Activated naive CD8-positive, alpha-beta T cell (primary cell): ENCODE results near the gene ZNF432.
A peak's percentile ranks its signal among the peaks of the same experiment; 100 is the strongest.
"Not testable (repeated sequence)": the region's sequence is repeated elsewhere in the genome, so short reads cannot be mapped to it uniquely, and the experiment has no call there.

Experiments used
- H3K27ac Mint-ChIP-seq: one replicate; pipeline ENCODE4 v1.8.0; 2021; ENCODE audit warnings: mixed read lengths
- H3K27me3 Mint-ChIP-seq: one replicate; pipeline ENCODE4 v1.8.0; 2021; ENCODE audit warnings: mixed read lengths
- H3K36me3 Mint-ChIP-seq: one replicate; pipeline ENCODE4 v1.8.0; 2021; ENCODE audit warnings: mixed read lengths
- H3K4me1 Mint-ChIP-seq: one replicate; pipeline ENCODE4 v1.8.0; 2021; ENCODE audit warnings: low read depth, mixed read lengths
- H3K4me3 Mint-ChIP-seq: one replicate; pipeline ENCODE4 v1.8.0; 2021; ENCODE audit warnings: mild to moderate bottlenecking, mixed read lengths
- H3K9me3 Mint-ChIP-seq: one replicate; pipeline ENCODE4 v1.8.0; 2021; ENCODE audit warnings: low read depth, mixed read lengths

Gene ZNF432

DNA sequence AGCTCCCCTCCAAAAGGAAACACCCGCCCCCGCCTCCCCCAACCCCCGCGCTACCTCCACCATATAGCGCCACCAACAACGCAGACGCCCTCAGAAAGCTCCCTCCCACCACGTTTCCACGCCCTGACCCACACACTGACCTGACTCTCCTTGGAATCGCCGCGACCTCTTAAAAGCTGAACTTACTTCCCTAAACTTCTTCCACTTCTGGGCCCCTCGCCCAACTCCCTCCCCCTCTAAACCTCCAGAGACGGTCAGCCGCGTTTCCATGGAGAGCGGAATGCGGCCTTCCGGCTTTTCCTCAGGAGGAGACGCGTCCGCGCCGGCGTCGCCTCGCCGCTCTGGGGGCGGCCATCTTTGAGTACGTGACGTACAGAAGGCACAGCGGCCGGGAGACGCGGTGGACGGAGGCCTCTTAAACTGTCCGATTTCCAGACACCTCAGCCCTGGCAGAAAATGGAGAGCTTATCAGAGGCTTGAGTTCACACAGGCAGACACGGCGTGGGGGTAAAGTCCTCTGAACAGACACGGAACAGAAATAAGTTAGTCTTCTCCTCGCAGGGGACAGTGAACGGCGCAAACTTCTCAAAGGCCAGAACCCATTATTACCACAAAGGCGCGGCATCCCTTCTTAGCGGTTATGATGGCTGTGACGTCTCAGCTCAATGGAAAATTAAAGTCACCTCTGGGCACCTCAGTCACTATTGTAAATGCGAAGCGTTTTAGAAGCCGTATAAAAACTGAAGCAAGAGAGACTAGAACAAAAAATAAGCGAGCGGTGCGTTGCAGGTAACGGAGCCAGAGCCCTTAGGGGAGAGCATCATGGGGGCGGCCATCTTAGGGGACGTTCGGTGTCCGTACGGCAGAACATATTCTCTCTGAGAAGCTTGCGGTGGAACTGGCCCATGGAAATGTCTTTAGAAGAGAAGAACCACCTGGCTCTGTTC lies at the start of gene ZNF432:
Gene ZNF432 (minus strand): TSS at position 284 of the 947 bp plus-strand sequence. CDS start 1,970 bp downstream, outside the sequence.
- Mint-ChIP-seq H3K36me3 (peaks cover 44% of the 10 kb centered on the region), H3K9me3 (peaks cover 12% of the 10 kb centered on the region), H3K27me3 (no peaks in the 10 kb centered on the region), H3K4me1 (peaks cover 25% of the 10 kb centered on the region), H3K27ac (peak within 1 kb of the TSS; percentile 99), H3K4me3 (peak within 1 kb of the TSS; percentile 98)

GRCh38 chr19:52096416-52096815 lies 47.8 kb upstream of the ZNF432 start:
- H3K4me1 Mint-ChIP-seq, result peaks cover 26% of the 10 kb centered on the region
- H3K4me3 Mint-ChIP-seq, result peak overlapping the region; percentile 98
- H3K27ac Mint-ChIP-seq, H3K9me3 Mint-ChIP-seq, H3K27me3 Mint-ChIP-seq: not testable (repeated sequence)
- peaks cover 27% of the 10 kb centered on the region for H3K36me3 Mint-ChIP-seq

DNA sequence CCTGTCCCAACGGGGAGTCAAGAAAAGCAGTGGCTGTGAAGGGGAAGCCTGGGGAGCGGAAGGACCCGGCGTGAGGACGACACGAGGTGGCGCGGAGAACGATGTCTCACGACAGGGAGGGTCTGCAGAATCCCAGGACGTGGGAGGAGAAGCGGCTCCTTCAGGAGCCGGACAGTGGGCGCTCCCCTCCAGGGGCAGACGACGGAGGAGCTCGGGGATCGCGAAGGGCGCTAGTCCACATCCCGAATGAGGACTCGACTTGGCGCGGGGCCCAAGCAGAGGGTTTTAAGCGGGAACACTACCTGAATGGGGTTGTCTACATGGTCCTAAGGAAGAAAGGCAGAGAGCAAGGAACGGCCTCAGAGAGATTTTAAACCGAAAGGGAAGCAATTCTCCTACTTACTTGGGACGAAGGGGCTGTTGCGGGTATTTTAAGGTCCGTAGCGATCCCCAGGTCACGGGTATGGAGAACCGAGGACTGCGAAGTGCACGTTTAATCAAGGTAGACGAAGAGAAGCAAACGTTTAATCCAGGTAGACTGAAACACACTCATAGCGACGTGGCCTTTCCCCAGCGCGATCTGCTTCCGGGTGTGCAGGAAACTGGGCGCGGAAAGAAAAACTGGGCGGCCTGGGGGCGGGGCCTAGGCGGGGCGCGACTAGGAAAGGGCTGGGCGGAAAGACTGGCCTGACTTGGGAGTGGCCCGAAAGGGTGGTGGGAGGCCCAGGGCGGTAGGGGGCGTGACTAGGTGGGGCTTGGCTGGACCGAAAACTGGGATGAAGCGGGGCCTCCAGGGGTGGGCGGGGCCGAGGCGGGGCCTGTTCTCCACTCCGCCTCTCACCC lies 46.8 kb upstream of the ZNF432 start, which contains the start of gene ZNF841:
Gene ZNF841 (minus strand): TSS at position 594 of the 843 bp plus-strand sequence. CDS start 10,964 bp downstream, outside the sequence.
- peak within 1 kb of the TSS; percentile 98 for H3K4me3 Mint-ChIP-seq
- H3K27ac Mint-ChIP-seq, result peak within 1 kb of the TSS; percentile 98
- H3K27me3 Mint-ChIP-seq, result no peaks in the 10 kb centered on the region
- peaks cover 4% of the 10 kb centered on the region for H3K9me3 Mint-ChIP-seq
- H3K36me3 Mint-ChIP-seq, result peaks cover 37% of the 10 kb centered on the region
- H3K4me1 Mint-ChIP-seq, result peaks cover 33% of the 10 kb centered on the region

DNA sequence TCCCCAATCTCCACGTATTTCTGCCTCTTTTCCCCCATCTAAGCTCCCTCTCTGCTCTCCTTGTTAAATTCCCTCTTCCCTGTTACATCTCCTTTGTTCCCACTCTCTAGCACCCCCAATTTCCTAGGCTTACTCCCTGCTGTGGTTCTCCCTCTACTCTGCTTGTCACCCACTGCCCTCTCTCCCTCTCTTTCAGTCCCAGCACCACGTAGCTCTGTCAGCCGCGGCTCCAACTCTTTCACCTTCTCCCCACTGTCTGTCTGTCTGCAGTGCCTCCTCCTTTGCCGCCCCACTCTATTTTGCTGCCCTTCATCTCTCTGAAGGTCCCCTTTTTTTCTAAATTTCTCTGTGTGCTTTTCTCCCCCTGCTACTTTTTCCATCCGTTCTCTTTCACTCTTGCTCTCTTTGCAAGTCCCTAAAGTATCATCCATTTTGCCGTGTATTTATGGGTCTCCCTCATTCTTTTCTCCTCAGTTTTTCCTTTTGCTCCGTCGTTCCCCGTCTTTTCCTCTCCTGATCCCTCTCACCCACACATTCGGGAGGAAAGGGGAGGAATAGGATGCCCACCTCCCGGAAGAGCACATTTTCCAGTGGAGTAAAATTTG lies 46.0 kb upstream of the ZNF432 start:
- H3K4me3 Mint-ChIP-seq, result peak overlapping the region; percentile 98
- peak overlapping the region; percentile 98 for H3K27ac Mint-ChIP-seq
- peaks cover 44% of the 10 kb centered on the region for H3K36me3 Mint-ChIP-seq
- H3K27me3 Mint-ChIP-seq, result no peaks in the 10 kb centered on the region
- peaks cover 33% of the 10 kb centered on the region for H3K4me1 Mint-ChIP-seq
- peaks cover 9% of the 10 kb centered on the region for H3K9me3 Mint-ChIP-seq

- H3K4me3 Mint-ChIP-seq, result no peak overlapping the region
- H3K4me1 Mint-ChIP-seq, result peaks cover 7% of the 10 kb centered on the region
- H3K27me3 Mint-ChIP-seq, result no peaks in the 10 kb centered on the region
- no peak overlapping the region for H3K27ac Mint-ChIP-seq
- peaks cover 35% of the 10 kb centered on the region for H3K9me3 Mint-ChIP-seq
- H3K36me3 Mint-ChIP-seq, result peaks cover 86% of the 10 kb centered on the region
Observed at GRCh38 chr19:52086481-52086880, 37.8 kb upstream of the ZNF432 start.

DNA sequence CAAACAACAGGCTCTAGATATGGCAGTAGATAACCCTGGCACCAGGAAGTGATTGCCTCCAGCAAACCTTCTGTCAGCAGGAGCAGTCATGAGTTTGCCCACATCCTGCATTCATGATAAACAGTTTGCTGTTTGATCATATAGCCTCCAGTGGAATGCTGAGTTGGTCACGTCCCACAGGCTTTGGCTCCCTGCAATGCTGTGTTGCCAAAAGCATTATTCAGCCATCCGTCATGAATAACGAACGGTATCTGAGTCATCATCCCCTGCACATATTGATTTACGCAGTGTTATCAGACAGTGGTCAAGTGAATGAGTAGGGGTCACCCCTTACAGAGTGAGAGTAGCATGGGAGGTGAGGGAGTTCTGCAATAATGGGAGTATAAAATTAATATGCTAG lies 21.9 kb upstream of the ZNF432 start:
- no peaks in the 10 kb centered on the region for H3K27me3 Mint-ChIP-seq
- H3K4me3 Mint-ChIP-seq, result no peak overlapping the region
- H3K9me3 Mint-ChIP-seq, result peaks cover 52% of the 10 kb centered on the region
- H3K27ac Mint-ChIP-seq, result no peak overlapping the region
- peaks cover 83% of the 10 kb centered on the region for H3K36me3 Mint-ChIP-seq
- no peaks in the 10 kb centered on the region for H3K4me1 Mint-ChIP-seq

DNA sequence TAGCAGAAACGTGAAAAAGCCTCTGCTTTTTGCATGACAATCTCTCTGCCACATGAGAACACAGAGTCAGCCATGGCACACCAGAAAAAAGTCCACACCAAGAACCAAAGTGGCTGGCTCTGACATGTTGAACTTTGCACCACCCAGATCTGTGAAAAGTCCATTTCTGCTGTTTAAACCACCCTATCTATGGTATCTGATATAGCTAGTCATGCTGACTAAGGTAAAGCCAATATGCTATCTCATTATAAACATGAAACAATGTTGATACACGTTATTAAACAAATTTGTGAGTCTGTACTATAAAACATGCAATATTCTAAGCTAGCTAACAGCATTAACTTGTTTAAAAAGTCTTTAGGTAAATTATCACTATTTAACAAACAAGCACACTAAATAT lies 21.0 kb upstream of the ZNF432 start:
- peaks cover 48% of the 10 kb centered on the region for H3K9me3 Mint-ChIP-seq
- no peak overlapping the region for H3K27ac Mint-ChIP-seq
- peaks cover 81% of the 10 kb centered on the region for H3K36me3 Mint-ChIP-seq

DNA sequence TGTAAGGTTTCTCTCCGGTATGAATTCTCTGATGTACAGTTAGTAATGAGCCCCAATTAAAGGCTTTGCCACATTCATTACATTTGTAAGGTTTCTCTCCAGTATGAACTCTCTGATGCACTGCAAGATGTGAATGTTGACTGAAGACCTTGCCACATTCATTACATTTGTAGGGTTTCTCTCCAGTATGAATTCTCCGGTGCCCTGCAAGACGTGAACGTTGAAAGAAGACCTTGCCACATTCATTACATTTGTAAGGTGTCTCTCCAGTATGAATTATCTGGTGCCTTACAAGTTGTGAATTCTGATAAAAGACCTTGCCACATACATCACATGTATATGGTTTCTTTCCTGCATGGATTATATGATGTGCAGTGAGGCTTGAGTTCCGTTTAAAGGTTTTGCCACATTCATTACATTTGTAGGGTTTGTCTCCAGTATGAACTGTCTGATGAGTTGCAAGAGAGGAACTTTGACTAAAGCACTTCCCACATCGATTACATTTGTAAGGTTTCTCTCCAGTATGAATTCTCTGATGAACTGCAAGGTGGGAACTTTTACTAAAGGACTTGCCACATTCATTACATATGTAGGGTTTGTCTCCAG lies 17.7 kb upstream of the ZNF432 start:
- Mint-ChIP-seq H3K9me3 (peaks cover 38% of the 10 kb centered on the region), H3K4me1 (no peaks in the 10 kb centered on the region), H3K4me3 (no peak overlapping the region), H3K27ac (no peak overlapping the region), H3K27me3 (no peaks in the 10 kb centered on the region), H3K36me3 (peaks cover 67% of the 10 kb centered on the region)

More for the DNA sequence above, 21.0 kb upstream of the ZNF432 start:
- Mint-ChIP-seq H3K4me3 (no peak overlapping the region), H3K4me1 (no peaks in the 10 kb centered on the region), H3K27me3 (no peaks in the 10 kb centered on the region)

GRCh38 chr19:52065399-52065798 lies 16.8 kb upstream of the ZNF432 start:
- H3K27me3 Mint-ChIP-seq, result no peaks in the 10 kb centered on the region
- H3K27ac Mint-ChIP-seq, result no peak overlapping the region
- H3K4me3 Mint-ChIP-seq, result no peak overlapping the region
- H3K36me3 Mint-ChIP-seq, result peaks cover 62% of the 10 kb centered on the region
- H3K4me1 Mint-ChIP-seq, result no peaks in the 10 kb centered on the region
- peaks cover 32% of the 10 kb centered on the region for H3K9me3 Mint-ChIP-seq

DNA sequence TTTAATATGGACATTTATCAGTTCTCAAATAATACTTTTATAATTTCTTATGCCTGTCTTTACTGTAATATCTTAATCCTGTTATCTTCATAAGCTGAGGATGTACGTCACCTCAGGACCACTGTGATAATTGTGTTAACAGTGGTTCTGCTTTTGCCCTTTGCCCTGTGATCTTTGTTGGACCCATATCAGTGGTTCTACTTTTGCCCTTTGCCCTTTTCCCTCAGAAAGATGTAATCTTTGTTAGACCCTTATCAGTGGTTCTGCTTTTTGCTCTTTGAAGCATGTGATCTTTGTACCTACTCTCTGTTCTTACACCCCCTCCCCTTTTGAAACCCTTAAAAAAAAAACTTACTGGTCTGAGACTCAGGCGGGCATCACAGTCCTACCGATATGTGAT lies 7.8 kb upstream of the ZNF432 start:
- H3K4me1 Mint-ChIP-seq, H3K27me3 Mint-ChIP-seq, H3K4me3 Mint-ChIP-seq, H3K27ac Mint-ChIP-seq: not testable (repeated sequence)
- Mint-ChIP-seq H3K36me3 (peaks cover 46% of the 10 kb centered on the region), H3K9me3 (peaks cover 11% of the 10 kb centered on the region)

DNA sequence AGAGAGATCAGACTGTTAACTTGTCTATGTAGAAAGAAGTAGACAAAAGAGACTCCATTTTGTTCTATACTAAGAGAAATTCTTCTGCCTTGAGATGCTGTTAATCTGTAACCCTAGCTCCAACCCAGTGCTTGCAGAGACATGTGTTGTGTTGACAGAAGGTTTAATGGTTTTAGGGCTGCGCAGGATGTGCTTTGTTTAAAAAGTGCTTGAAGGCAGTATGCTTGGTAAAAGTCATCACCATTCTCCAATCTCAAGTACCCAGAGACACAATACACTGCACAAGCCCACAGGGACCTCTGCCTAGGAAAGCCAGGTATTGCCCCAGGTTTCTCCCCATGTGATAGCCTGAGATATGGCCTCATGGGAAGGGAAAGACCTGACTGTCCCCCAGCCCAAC lies 3.1 kb upstream of the ZNF432 start:
- not testable (repeated sequence) for H3K4me3 Mint-ChIP-seq, H3K27ac Mint-ChIP-seq, H3K27me3 Mint-ChIP-seq
- peaks cover 37% of the 10 kb centered on the region for H3K36me3 Mint-ChIP-seq
- H3K4me1 Mint-ChIP-seq, result peaks cover 25% of the 10 kb centered on the region
- peaks cover 14% of the 10 kb centered on the region for H3K9me3 Mint-ChIP-seq

DNA sequence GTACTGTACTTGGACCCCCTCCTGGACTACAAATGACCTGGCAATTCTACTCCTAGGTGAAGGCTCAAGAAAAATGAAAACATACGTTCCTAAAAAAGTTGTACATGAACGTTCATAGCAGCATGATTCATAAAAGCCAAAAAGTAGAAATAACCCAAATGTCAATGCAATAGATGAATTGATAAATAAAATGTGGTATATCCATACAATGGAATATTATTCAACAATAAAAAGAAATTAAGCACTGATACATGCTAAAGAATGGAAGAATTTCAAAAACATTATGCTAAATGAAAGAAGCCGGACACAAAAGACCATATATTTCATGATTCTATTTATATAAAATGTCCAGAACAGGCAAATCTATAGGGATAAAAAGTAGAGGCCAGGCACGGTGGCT lies 9.5 kb downstream of the ZNF432 start:
- Mint-ChIP-seq H3K4me3 (no peak overlapping the region), H3K27me3 (no peaks in the 10 kb centered on the region), H3K4me1 (no peaks in the 10 kb centered on the region), H3K36me3 (peaks cover 77% of the 10 kb centered on the region), H3K9me3 (peaks cover 26% of the 10 kb centered on the region), H3K27ac (no peak overlapping the region)

DNA sequence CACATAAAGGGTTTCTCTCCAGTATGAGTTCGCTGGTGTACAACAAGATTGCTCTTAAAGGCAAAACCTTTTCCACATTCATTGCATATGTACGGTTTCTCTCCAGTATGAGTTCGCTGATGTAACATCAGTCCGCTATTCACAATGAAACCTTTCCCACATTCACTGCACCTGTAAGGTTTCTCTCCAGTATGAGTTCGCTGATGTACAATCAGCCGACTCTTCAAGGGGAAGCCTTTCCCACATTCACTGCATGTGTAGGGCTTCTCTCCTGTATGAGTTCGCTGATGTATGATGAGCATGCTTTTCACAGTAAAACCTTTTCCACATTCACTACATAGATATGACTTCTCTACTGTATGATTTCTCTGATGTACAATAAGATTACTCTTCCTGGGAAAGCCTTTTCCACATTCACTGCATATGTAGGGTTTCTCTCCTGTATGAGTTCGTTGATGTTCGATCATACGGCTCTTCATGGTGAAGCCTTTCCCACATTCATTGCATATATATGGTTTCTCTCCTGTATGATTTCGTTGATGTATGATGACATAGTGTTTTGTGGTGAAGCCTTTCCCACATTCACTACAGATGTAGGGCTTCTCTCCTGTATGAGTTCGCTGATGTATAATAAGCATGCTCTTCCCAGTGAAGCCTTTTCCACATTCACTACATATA lies 14.4 kb downstream of the ZNF432 start:
- Mint-ChIP-seq H3K27me3 (no peaks in the 10 kb centered on the region), H3K4me3 (no peak overlapping the region), H3K27ac (no peak overlapping the region), H3K4me1 (no peaks in the 10 kb centered on the region), H3K9me3 (peaks cover 27% of the 10 kb centered on the region), H3K36me3 (peaks cover 61% of the 10 kb centered on the region)

GRCh38 chr19:52028780-52029123 lies 19.9 kb downstream of the ZNF432 start:
- Mint-ChIP-seq H3K4me1 (peaks cover 30% of the 10 kb centered on the region), H3K9me3 (peaks cover 23% of the 10 kb centered on the region), H3K27me3 (no peaks in the 10 kb centered on the region), H3K27ac (peak overlapping the region; percentile 98), H3K4me3 (peak overlapping the region; percentile 97), H3K36me3 (peaks cover 54% of the 10 kb centered on the region)
